ENCODE measurements around the gene HID1. TPM values are rescaled to one million over a fixed set of nuclear protein-coding genes. Genes with fewer than 3 reads are reported as not detected.
A peak's percentile ranks its signal among the peaks of the same experiment; 100 is the strongest.

Gene HID1
- total RNA-seq, 1 experiment from 2014 or later, result 114 TPM

DNA sequence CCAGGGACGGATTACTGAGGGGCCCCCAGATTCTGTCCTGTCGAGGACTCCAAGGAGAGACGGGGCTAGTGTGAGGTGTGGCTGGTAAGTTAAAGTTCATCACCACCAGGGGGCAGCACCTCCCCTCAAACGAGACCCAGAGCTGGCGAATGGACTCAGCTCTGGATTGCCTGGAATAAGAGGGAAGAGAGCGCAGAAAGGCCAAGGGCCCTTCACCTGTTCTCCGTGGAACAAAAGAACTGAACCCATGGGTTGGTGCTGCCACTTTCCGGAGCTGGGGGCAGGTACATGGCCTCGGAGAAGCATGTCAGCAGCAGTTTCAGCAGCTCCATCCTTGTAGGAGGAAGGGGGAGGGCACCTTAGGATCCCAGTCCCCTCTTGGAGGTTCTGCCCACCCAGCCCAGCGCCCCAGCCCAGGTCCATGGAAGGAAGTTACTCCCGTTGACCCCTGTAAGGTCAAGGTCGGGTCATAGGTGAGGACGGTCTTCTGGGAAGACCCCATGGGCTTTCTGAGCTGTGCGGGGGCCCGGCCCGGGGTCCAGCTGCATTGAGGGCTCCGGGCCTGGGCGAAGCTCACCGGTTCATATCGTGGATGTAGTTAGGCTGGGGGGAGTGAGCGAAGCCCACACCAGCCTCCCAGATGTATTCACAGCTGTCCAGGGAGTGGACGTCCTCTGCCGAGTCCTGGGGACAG, 10.8 kb downstream of the HID1 start:
- intact Hi-C loops (cut with micrococcal nuclease; ENCODE audit: unreplicated experiment), result loop anchor here (5.0 kb wide), 2 partner anchors 50 to 70 kb away; partner anchors contain the start of gene MRPL58
- TF ChIP-seq, protein P1, sequence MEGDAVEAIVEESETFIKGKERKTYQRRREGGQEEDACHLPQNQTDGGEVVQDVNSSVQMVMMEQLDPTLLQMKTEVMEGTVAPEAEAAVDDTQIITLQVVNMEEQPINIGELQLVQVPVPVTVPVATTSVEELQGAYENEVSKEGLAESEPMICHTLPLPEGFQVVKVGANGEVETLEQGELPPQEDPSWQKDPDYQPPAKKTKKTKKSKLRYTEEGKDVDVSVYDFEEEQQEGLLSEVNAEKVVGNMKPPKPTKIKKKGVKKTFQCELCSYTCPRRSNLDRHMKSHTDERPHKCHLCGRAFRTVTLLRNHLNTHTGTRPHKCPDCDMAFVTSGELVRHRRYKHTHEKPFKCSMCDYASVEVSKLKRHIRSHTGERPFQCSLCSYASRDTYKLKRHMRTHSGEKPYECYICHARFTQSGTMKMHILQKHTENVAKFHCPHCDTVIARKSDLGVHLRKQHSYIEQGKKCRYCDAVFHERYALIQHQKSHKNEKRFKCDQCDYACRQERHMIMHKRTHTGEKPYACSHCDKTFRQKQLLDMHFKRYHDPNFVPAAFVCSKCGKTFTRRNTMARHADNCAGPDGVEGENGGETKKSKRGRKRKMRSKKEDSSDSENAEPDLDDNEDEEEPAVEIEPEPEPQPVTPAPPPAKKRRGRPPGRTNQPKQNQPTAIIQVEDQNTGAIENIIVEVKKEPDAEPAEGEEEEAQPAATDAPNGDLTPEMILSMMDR (IDR thresholded peaks at IDR 0.05; ENCODE audit: unreplicated experiment), result peak; percentile 87
- H3K9me3 Mint-ChIP-seq (ENCODE audit: low read depth, unreplicated experiment), result no peaks in the 10 kb centered on the region
- H3K36me3 Mint-ChIP-seq (ENCODE audit: insufficient read depth, unreplicated experiment), result peaks cover 64% of the 10 kb centered on the region
- BruUV-seq (replicated peaks), result no TSS peak
- H3K4me3 Mint-ChIP-seq (ENCODE audit: low read depth, unreplicated experiment), result no peak overlapping the region
- no peak overlapping the region for H3K27ac Mint-ChIP-seq (ENCODE audit: unreplicated experiment)
- CTCF ChIA-PET, result interaction anchor here (0.5 to 4.0 kb wide), 19 partner anchors 11 to 323 kb away, joined by 3 to 38 read pairs (median 5); partner anchors contain the start of genes ATP5PD, CDR2L, HID1 and KCTD2
- no peaks in the 10 kb centered on the region for H3K27me3 Mint-ChIP-seq (ENCODE audit: unreplicated experiment)
- H3K4me1 Mint-ChIP-seq (ENCODE audit: low read depth, unreplicated experiment), result peaks cover 20% of the 10 kb centered on the region
- peak; percentile 93 for DNase-seq

DNA sequence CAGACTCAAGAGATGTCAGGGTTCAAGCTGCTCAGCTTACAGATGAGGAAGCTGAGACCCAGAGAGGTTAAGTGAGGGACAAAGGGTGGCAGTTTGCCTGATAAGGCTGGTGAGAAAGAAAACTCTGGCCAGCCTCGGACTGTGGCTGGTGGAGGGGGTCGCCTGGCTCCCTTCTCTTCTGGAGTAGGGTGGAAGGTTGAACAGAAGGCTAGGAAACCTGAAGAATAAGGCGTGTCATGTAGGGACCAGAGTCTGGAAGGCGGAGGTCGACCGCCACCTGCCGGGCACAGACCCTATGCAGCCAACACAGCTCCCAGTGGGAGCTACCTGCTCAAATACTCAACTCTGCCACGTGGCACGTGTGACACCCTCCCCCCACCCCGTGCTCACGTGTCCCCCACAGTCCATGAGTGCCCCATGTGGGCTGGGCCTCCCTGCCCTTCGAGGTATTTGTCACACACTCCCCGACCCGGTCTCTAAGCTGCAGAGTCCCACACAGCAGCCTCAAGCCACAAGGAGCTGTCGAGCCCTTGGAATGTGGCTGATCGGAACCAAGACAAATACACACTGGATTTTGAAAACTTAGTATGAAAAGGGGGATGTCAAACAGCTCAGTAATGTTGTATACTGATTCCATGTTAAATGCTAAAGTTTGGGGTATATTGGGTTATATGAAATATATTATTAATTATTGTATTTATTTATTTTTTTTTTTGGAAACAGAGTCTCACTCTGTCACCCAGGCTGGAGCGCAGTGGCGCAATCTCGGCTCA, 11.8 kb downstream of the HID1 start:
- H3K9me3 Mint-ChIP-seq (ENCODE audit: low read depth, unreplicated experiment), result no peaks in the 10 kb centered on the region
- H3K27me3 Mint-ChIP-seq (ENCODE audit: unreplicated experiment), result no peaks in the 10 kb centered on the region
- H3K4me3 Mint-ChIP-seq (ENCODE audit: low read depth, unreplicated experiment), result no peak overlapping the region
- H3K4me1 Mint-ChIP-seq (ENCODE audit: low read depth, unreplicated experiment), result peaks cover 20% of the 10 kb centered on the region
- no peak for DNase-seq
- H3K27ac Mint-ChIP-seq (ENCODE audit: unreplicated experiment), result no peak overlapping the region
- TF ChIP-seq, protein P1 (IDR thresholded peaks at IDR 0.05; ENCODE audit: unreplicated experiment), result peak; percentile 31
- no TSS peak for BruUV-seq (replicated peaks)
- CTCF ChIA-PET, result interaction anchor here (0.7 to 4.0 kb wide), 20 partner anchors 9 to 324 kb away, joined by 3 to 38 read pairs (median 5); partner anchors contain the start of genes ATP5PD, CDR2L, HID1 and KCTD2
- peaks cover 74% of the 10 kb centered on the region for H3K36me3 Mint-ChIP-seq (ENCODE audit: insufficient read depth, unreplicated experiment)
- intact Hi-C loops (cut with micrococcal nuclease; ENCODE audit: unreplicated experiment), result loop anchor here (5.0 kb wide), 2 partner anchors 52 to 72 kb away; partner anchors contain the start of gene MRPL58

DNA sequence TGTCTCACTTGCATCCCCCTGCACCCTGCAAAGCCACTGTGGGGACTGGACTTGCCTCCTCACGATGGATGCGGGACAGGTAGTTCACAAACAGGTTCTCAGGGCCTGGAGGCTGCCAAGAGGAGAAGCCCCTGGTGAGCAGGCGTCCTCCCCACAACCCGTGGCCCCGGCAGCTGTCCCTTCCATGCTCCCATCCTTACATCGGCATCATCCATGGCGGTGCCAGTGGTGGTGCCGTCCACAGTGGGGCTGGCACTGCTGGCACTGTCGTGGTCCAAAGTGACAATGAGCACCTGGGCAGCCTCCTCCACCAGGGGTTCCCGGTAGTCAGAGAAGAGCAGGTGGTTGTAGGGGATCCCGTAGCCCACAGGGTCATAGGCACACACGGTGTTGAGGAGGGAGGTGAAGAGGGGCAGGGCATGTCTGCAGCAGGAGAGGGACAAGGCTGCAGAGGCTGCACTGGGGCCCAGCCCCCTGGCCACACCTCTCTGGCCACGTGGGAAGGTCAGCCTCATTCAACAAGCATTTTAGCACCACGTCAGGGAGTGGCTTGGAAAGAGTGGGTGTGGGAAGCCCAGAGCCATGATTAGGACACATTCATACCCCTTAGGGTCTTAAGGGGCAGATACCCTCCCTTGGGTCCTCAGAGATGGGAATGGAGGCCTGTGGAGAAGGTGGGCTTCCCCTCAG, 12.6 kb downstream of the HID1 start:
- Mint-ChIP-seq H3K4me3 (ENCODE audit: low read depth, unreplicated experiment) (no peak overlapping the region), H3K27me3 (ENCODE audit: unreplicated experiment) (no peaks in the 10 kb centered on the region), H3K36me3 (ENCODE audit: insufficient read depth, unreplicated experiment) (peaks cover 76% of the 10 kb centered on the region), H3K9me3 (ENCODE audit: low read depth, unreplicated experiment) (no peaks in the 10 kb centered on the region), H3K4me1 (ENCODE audit: low read depth, unreplicated experiment) (peaks cover 13% of the 10 kb centered on the region), H3K27ac (ENCODE audit: unreplicated experiment) (no peak overlapping the region)
- no TSS peak for BruUV-seq (replicated peaks)
- intact Hi-C loops (cut with micrococcal nuclease; ENCODE audit: unreplicated experiment), result loop anchor here (5.0 kb wide), 2 partner anchors 52 to 72 kb away; partner anchors contain the start of gene MRPL58
- no peak for DNase-seq
- TF ChIP-seq, protein P1 (IDR thresholded peaks at IDR 0.05; ENCODE audit: unreplicated experiment), result no peak
- CTCF ChIA-PET, result interaction anchor here (0.8 to 4.0 kb wide), 8 partner anchors 10 to 75 kb away, joined by 3 to 38 read pairs (median 6); partner anchors contain the start of genes HID1 and MRPL58
